SK-N-SH treated with all-trans-retinoic acid at 6 μM for 48 hours (cell line): ENCODE data around the gene UQCRH.

Source experiments
- ATAC-seq: fragments of 200-7000 bp; cut with Tn5 transposase; 3 replicates; pipeline ENCODE4 v1.9.1; 2020; ENCODE audit warnings: mild to moderate bottlenecking, moderate library complexity
- ARNTL ChIP-seq: fragments of 450-650 bp; formaldehyde crosslinking; IDR thresholded peaks from 2 replicates; pipeline ENCODE4 v1.5.0; 2020; ENCODE audit warnings: low read depth, mild to moderate bottlenecking, moderate library complexity, borderline replicate concordance
- BACH2 ChIP-seq: fragments of 250-450 bp; sonication (Bioruptor Pico); IDR thresholded peaks from 2 replicates; pipeline ENCODE4 v1.9.0; 2021; ENCODE audit warnings: mild to moderate bottlenecking, borderline replicate concordance
- CREB5 ChIP-seq: fragments of 250-450 bp; sonication (Bioruptor Pico); IDR thresholded peaks from 2 replicates; pipeline ENCODE4 v1.5.1; 2020; ENCODE audit warnings: low read depth, mild to moderate bottlenecking, moderate library complexity
- CSDC2 ChIP-seq: fragments of 250-450 bp; sonication (Bioruptor Pico); IDR thresholded peaks from 2 replicates; pipeline ENCODE4 v1.5.0; 2020; ENCODE audit warnings: mild to moderate bottlenecking, moderate library complexity
- CSRNP3 ChIP-seq: fragments of 250-450 bp; sonication (Bioruptor Pico); IDR thresholded peaks from 2 replicates; pipeline ENCODE4 v1.5.1; 2021; ENCODE audit warnings: mild to moderate bottlenecking, moderate library complexity
- ESRRG ChIP-seq: fragments of 250-450 bp; sonication (Bioruptor Pico); IDR thresholded peaks from 2 replicates; pipeline ENCODE4 v1.6.1; 2021; ENCODE audit warnings: mild to moderate bottlenecking
- OSR1 ChIP-seq: fragments of 250-450 bp; sonication (Bioruptor Pico); IDR thresholded peaks from 2 replicates; pipeline ENCODE4 v1.8.0; 2022; ENCODE audit warnings: moderate library complexity, mild to moderate bottlenecking, inconsistent platforms
- PATZ1 ChIP-seq: fragments of 250-450 bp; sonication (Bioruptor Pico); IDR thresholded peaks from 2 replicates; pipeline ENCODE4 v1.8.0; 2020; ENCODE audit warnings: mild to moderate bottlenecking, moderate library complexity, borderline replicate concordance
- POU6F1 ChIP-seq: fragments of 250-450 bp; sonication (Bioruptor Pico); IDR thresholded peaks from 2 replicates; pipeline ENCODE4 v1.8.0; 2021; ENCODE audit warnings: low read depth, mild to moderate bottlenecking, moderate library complexity, borderline replicate concordance
- PPARA ChIP-seq: fragments of 250-450 bp; sonication (Bioruptor Pico); IDR thresholded peaks from 2 replicates; pipeline ENCODE4 v1.5.0; 2020; ENCODE audit warnings: mild to moderate bottlenecking, borderline replicate concordance
- SNAI2 ChIP-seq: fragments of 250-450 bp; sonication (Bioruptor Pico); IDR thresholded peaks from 2 replicates; pipeline ENCODE4 v1.5.0; 2020; ENCODE audit warnings: mild to moderate bottlenecking, moderate library complexity
- TCF4 ChIP-seq: fragments of 250-450 bp; sonication (Bioruptor Pico); IDR thresholded peaks from 2 replicates; pipeline ENCODE4 v1.8.0; 2021; ENCODE audit warnings: mild to moderate bottlenecking, moderate library complexity, borderline replicate concordance
- TSHZ2 ChIP-seq: fragments of 250-450 bp; sonication (Bioruptor Pico); IDR thresholded peaks from 2 replicates; pipeline ENCODE4 v1.5.0; 2020; ENCODE audit warnings: mild to moderate bottlenecking, moderate library complexity
- ZC3H10 ChIP-seq: fragments of 250-450 bp; sonication (Bioruptor Pico); IDR thresholded peaks from 2 replicates; pipeline ENCODE4 v1.5.1; 2021; ENCODE audit warnings: mild to moderate bottlenecking, moderate library complexity
- ZNF565 ChIP-seq: fragments of 450-650 bp; formaldehyde crosslinking; conservative IDR thresholded peaks from 2 replicates; pipeline ENCODE4 v1.5.0; 2020; ENCODE audit warnings: low read depth, mild to moderate bottlenecking, moderate library complexity
- ZNF70 ChIP-seq: fragments of 450-650 bp; formaldehyde crosslinking; IDR thresholded peaks from 2 replicates; pipeline ENCODE4 v1.5.0; 2020; ENCODE audit warnings: mild to moderate bottlenecking, moderate library complexity
- ZNF8 ChIP-seq: fragments of 450-650 bp; formaldehyde crosslinking; IDR thresholded peaks from 2 replicates; pipeline ENCODE4 v1.5.0; 2020; ENCODE audit warnings: mild to moderate bottlenecking, moderate library complexity

UQCRH gene

GRCh38 chr1:46289134-46289494 is 14.4 kb upstream of the UQCRH start (continued):
- TF ChIP-seq TSHZ2 (CRISPR knock-in tag), result no peak

DNA sequence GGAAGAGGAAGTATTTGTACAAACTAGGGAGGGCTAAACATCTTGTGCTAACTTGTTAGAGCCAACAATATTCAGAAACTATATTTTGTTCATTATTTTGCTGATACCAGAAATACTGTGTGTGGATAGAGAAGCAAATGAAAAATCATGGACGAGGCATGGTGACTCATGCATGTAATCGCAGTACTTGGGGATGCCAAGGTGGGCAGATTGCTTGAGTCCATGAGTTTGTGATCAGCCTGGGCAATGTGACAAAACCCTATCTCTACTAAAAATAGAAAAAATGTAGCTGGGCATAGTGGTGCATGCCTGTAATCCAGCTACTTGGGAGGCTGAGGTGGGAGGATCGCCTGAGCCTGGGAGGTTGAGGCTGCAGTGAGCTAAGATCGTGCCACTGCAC is 13.5 kb upstream of the UQCRH start:
- ATAC-seq, result no peak; the same call in 2 of the 3 replicates
- TF ChIP-seq CSDC2 (CRISPR knock-in tag), result no peak
- no peak for TF ChIP-seq POU6F1 (CRISPR knock-in tag)
- no peak for TF ChIP-seq SNAI2 (CRISPR knock-in tag)
- TF ChIP-seq PATZ1 (CRISPR knock-in tag), result no peak
- TF ChIP-seq CSRNP3 (CRISPR knock-in tag), result no peak
- TF ChIP-seq BACH2 (CRISPR knock-in tag), result no peak
- no peak for TF ChIP-seq TCF4 (CRISPR knock-in tag)
- no peak for TF ChIP-seq TSHZ2 (CRISPR knock-in tag)
- TF ChIP-seq PPARA (CRISPR knock-in tag), result no peak
- TF ChIP-seq ZC3H10 (CRISPR knock-in tag), result no peak
- no peak for TF ChIP-seq ARNTL (CRISPR knock-in tag)
- no peak for TF ChIP-seq ZNF8
- no peak for TF ChIP-seq ESRRG (CRISPR knock-in tag)
- no peak for TF ChIP-seq ZNF70
- no peak for TF ChIP-seq CREB5 (CRISPR knock-in tag)

GRCh38 chr1:46295306-46295705 is 8.2 kb upstream of the UQCRH start:
- TF ChIP-seq TCF4 (CRISPR knock-in tag), result no peak
- no peak for TF ChIP-seq ZNF70
- no peak for TF ChIP-seq OSR1
- TF ChIP-seq ZNF565 (CRISPR knock-in tag), result no peak
- TF ChIP-seq CSDC2 (CRISPR knock-in tag), result no peak
- no peak for TF ChIP-seq SNAI2 (CRISPR knock-in tag)
- no peak for TF ChIP-seq TSHZ2 (CRISPR knock-in tag)

More at GRCh38 chr1:46295306-46295705, 8.2 kb upstream of the UQCRH start:
- no peak for ATAC-seq
